GM19372 (cell line): ENCODE data around the gene KRTAP1-1.
"Not testable (repeated sequence)": the region's sequence is repeated elsewhere in the genome, so short reads cannot be mapped to it uniquely, and the experiment has no call there.

Experiments
- ATAC-seq: cut with Tn5 transposase; IDR thresholded peaks from one replicate; pipeline ENCODE4 v1.9.1; 2021; ENCODE audit warnings: mild to moderate bottlenecking, low read depth, moderate library complexity; ENCODE audit not compliant: unreplicated experiment

Gene KRTAP1-1

DNA sequence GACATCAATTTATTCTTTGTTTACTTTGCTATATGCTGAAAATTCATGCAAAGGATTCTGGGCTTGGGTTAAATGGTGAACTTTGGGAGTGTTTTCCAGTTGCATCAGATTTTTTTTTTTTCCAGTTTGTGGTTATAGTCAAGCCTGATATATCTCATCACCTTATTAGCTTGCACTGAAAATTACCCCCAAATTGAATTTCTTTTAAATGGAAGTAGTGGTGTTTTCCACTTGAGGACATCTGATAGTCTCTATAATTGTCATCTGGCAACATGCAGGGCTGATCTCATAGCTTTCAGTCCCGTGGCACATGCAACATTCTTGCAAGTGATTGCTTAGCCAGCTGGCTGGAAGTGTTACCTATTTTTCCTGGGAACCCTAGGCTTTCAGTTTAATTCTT is 27.6 kb downstream of the KRTAP1-1 start:
- no peak for ATAC-seq

DNA sequence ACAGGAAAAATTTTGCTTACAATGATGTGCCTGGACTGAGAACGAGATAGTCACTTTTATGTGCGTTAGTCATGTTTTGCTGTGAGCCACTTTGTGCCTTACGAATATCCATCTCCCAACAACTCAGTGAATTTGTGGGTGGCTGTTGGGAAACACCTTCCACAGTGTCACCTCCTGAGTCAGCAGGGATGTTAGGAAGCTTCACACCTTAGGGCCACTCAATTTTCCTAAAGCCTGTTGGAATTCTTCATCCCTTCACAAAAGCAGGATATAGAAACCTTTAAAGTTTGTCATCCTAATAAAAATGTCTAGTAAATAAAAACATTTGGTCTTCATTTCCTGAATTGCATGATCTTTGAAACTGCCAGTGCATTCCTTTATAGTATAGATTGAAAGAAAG is 28.1 kb downstream of the KRTAP1-1 start:
- ATAC-seq: no peak

DNA sequence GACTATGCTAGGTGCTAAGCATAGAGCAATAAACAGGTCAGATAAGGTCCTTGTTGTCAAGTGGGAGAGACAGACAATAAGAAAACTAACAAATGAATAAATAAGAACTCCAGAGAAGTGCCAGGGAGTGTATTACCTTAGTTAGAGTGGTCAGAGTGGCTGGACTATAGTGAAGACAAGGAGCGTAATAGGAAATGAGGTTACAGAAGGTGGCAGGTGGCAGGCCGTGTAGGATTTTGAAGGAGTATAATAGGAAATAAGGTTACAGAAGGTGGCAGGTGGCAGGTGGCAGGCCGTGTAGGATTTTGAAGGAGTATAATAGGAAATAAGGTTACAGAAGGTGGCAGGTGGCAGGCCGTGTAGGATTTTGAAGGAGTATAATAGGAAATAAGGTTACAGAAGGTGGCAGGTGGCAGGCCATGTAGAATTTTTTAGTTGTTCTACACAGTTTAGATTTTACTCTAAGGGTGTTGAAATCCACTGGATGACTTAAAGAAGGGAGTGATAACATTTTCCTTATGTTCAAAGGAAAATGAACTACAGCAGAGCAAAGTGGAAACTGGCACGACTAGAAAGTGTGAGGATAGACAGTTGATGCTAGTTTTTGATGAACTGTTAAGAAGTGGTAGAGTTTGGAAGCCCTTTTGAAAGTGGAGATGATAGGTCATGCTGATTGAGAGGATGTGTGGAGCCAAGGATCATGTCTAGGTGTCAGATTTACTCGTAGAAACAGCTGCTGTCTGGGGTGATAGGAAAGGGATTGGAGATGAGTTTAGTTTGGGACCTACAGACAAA is 28.7 kb downstream of the KRTAP1-1 start:
- ATAC-seq: no peak

DNA sequence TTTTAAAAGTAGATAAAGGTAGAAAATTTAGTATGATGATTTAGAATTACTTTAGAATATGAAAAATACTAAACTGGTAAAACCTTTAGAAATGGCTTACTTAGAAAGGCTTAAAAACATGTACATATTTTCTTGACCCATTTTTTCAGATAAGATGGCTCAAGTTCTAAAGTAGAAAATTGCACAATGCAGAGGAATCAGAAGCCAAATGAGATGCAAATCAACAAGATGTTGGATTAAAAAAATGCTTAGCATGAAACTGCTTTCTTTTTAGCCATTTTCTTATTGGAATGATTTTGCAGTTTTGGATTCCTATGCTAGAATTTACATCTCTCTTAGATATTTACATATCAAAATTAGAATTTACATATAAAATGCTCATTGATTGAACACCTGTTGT is 30.8 kb downstream of the KRTAP1-1 start:
- ATAC-seq: no peak

DNA sequence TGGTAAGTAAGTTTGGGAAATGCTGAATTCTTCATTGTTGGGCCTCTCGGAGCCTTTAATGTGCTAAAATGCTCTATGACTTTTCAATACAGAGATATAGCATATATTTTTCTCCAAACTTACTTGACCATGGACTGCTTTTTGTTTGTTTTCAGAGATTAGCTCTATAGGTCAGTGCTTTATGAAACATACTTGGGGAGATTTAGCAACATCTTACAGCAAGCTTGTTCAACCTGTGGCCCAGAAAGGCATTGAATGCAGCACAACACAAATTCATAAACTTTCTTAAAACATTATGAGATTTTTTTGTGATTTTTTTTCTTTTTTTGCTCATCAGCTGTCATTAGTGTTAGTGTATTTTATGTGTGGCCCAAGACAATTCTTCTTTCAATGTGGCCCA is 31.3 kb downstream of the KRTAP1-1 start:
- no peak for ATAC-seq

DNA sequence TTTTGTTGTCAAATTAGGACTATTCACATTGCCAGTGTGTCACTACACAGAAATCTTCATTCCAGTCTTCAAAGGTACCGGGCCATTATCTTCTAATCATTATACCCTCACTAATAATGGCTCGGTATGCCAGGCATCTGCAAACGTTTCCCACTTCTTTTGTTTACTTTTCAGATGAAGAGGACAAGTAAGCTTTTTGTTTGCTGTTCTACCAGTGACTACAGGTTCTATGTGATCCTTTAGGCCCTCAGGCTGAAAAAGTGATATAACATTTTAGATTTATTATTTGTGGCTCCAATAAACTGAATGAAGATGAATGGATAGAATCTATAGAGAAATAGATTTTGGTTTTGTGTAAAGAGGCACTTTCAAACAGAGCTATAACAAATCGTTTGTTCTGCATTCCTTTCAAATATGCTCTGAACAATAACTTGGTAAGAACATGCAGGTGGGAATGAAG is 31.9 kb downstream of the KRTAP1-1 start:
- ATAC-seq: no peak

DNA sequence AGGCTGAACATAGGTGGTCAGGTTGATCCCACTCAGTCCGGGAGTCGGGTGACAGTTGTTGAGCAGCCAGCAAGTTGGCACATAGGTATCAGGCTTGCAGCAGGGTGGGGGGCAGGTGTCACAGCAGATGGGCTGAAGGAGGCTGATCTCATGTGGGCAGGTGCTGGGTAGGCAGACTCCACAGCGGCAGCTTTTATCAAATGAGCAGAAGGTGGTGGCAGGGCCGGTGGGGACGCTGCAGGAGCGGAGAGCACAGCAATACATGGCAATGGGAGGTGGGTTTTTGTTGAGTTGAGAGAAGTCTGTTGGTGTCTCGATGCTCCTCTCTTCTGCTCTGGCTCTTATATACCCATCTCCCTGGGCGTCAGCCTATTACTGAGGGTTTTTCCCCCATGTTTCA is 32.4 kb downstream of the KRTAP1-1 start, which contains the start of gene KRTAP3-1:
Gene KRTAP3-1, minus strand, starts transcription at position 318 of the 400 bp plus-strand sequence. Its CDS starts 54 bp downstream, at position 264.
- no peak for ATAC-seq

DNA sequence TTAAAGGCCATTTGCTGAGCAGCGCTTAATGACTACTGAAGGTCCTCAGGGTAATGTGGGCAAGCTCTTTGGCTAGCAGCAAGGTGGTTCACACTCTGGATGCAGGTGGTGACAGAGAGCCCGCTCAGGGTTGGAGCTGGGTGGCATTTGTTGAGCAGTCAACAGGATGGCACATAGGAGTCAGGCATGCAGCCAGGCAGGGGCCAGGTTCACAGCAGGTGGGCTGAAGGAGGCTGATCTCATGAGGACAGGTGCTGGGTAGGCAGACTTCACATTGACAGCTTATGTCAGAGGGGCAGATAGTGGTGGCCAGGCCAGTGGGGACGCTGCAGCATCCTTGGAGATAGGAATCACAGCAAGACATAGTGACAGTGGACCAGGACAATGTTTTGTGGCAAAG is 36.9 kb downstream of the KRTAP1-1 start:
- ATAC-seq: no peak

DNA sequence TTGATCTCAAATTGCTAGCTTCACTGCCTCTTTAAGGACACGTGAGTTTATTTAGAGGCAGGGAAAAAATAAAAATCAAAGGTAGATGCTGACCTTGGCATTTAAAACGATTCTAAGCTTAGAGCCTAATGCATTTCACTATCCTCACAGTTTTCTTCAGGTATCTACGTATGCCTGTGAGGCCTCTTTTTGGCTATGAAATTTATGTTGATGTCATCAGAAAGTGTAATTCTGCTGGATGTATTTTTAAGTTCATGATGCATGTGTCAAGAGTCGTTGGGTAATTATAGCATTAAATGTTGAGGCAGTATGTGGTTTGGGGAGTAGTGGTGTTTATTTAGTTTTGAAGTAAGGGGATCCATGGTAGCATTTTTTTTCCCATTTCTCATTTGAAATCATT is 37.3 kb downstream of the KRTAP1-1 start:
- no peak for ATAC-seq

DNA sequence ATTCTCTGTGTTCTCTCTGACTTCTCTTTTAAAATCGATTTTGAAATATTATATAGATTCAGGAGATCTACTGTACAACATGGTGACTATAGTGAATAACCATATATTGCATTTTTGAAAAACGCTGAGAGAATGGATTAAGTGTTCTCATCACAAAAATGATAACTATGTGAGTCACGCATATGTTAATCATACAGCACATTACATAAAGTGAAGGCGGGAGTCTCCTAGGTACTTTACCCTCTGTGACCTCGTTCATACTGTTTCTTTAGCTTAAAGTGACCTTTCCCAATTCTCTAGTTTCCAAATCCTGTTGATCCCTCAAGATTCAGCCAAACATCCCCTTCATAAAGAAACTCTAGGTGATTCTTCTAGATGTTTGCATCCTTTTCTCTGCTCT is 38.4 kb downstream of the KRTAP1-1 start:
- ATAC-seq: no peak

DNA sequence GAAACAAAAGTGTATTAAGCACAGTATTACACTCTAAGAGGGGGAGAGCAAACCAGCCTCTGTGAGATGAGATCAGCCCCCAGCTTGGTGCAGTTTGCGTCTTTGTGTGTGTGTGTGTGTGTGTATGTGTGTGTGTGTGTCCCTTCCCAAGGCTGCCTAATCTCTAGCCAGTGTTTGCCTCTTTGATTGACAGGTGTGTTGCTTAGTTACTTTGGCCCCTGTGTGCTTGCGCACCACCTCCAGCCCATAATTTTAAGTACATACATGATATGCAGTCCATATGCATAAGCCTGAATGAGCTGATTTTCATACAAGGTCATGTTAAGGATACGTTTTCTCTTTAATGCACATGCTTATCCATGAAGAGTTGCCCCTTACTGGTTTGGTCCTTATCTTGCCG is 39.5 kb downstream of the KRTAP1-1 start:
- no peak for ATAC-seq

DNA sequence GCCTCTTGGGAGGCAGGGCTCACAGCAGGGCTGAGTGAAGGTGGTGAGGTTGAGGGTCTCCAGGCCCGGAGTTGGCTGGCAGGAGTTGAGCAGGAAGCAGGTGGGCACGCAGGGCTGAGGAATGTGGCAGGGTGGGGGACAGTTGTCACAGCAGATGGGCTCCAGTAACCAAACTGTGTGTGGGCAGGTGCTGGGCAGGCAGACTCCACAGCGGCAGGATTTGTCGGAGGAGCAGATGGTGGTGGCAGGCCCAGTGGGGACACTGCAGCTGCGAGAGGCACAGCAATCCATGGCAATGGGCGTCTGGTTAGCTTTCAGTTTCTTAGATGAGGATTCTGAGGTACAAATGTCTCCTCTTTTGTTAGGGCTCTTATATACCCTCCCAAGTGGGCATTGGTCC is 41.7 kb downstream of the KRTAP1-1 start, which contains the start of gene KRTAP3-2:
Gene KRTAP3-2, minus strand, starts transcription at position 344 of the 400 bp plus-strand sequence. Its CDS starts 53 bp downstream, at position 291.
- ATAC-seq: not testable (repeated sequence)

DNA sequence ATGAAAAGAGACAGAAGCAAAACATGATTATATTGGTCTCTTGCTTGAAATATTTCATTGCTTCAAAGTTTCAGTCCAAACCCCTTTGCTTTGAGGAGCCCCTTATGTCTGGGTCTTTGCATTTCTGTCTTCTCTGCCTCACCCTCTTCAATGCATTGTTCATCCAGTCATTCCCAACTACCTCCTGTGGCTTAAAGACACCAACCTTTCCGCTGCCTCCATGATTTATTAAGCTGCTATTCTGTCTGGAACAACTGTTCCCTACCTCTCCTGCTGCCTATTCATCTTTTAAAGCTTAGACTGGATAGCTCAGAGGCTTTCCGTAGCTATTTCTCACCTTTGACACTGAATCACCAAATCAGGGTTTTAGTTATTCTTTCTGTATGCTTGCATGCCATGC is 43.9 kb downstream of the KRTAP1-1 start:
- no peak for ATAC-seq

DNA sequence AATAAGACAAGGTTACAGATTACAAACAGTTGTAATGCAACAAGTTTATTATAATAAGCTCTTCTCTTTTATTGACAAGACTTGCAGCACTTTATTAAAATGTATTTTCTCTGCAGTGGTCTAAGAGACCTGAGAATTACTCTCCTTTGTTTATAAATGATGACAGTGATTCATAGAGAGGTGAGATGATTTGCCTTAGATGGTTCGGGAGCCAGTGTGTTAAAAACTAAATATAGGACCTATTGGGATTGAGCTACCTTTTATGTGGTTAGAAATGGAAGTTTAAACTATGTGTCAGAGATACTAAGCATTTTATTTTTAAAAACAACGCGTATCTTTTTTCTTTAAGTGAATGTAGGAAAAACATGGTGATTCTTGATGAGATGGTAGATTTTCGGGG is 44.4 kb downstream of the KRTAP1-1 start:
- no peak for ATAC-seq

DNA sequence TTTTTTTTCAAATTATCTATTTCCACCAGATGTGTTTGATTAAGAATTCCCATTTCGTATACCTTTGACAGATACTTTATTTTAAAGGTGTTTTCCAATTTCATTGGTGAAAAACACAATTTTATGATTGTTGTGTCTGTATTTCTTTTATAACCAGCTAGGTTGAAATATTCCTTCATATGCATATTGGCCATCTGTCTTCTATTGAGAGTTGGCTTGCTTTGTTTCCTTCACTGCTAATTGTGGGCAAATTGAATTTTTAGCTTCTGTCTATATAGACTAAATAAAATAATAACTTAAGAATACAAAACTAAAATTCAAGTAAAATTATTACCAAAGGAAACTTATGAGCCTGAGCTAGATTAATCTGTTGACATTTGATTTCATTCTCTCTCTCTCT is 46.1 kb downstream of the KRTAP1-1 start:
- no peak for ATAC-seq

DNA sequence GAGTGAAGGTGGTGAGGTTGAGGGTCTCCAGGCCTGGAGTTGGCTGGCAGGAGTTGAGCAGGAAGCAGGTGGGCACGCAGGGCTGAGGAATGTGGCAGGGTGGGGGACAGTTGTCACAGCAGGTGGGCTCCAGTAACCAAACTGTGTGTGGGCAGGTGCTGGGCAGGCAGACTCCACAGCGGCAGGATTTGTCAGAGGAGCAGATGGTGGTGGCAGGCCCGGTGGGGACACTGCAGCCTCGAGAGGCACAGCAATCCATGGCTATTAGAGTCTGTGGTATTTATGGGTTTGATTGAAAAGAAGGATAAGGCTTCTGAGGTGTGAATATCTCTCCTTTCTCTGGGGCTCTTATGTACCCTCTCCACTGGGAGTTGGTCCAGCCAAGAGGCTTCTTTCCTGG is 47.4 kb downstream of the KRTAP1-1 start, which contains the start of gene KRTAP3-3:
Gene KRTAP3-3, minus strand, starts transcription at position 326 of the 400 bp plus-strand sequence. Its CDS starts 67 bp downstream, at position 259.
- no peak for ATAC-seq

DNA sequence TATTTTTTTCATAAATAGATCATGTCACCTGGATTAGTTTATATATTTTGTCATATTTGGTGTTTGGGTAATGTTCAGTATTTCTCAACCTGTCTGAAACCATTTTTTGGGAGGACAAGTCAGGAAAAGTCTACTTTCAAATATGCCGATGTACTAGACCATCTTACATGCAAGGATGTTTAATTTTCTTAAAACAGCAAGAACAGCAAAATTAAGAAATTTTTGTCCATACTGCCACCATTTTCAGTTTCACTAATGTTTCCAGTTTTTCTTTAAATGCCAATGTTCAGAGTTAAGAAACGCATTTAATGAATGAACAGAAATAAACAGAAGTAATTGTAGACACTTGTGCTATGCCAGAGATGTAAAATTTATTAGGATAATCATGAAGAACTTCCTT is 48.2 kb downstream of the KRTAP1-1 start:
- ATAC-seq: no peak

DNA sequence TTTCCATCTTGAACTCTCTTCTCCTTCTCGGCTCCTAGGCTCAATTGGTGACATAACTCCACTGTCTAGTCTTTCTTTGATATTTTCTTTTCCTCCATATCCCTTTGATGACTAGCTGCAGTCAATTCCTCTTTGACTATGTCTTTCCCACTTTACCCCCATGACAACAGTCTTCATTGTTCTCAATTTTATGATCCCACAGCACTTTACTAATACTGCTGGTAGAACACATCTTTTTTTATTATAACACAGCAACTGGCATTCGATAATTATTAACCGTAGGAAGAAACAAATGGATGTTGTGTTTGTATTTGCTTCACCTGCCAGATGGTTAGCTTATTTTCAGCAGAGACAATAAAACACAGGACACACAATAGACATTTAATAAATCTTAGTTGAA is 48.6 kb downstream of the KRTAP1-1 start:
- no peak for ATAC-seq
